ENCODE results near the gene BAIAP2.
"Not testable (repeated sequence)": the region's sequence is repeated elsewhere in the genome, so short reads cannot be mapped to it uniquely, and the experiment has no call there.

BAIAP2 gene

DNA sequence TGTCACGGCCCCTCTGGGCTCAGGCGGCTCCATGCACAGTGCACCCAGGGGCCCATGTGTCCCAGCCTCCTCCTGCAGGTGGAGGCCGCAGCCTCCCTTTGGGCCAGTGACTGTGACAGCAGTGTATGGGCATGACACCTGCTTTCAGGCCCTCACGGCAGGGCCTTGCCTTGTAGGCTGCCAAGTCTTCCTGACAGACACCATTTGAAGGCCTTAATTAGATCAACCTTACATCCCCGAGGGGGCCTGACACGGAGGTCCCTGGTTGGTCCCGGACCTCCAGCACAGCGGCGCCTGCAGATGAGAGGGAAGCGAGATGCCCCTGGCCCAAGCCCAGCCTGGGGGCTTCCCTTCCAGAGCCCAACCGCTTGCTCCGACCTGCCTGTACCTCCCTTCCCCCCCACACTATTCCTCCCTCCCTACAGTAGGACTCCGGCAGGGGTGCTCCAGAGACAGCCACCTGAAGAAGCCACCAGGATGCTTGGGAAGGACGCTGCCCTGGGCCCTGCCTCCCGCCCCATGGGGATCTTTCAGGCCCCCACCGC lies 31.9 kb downstream of the BAIAP2 start:
- no peak for DNase-seq (ENCODE audit: low read depth in 2 of 2)

DNA sequence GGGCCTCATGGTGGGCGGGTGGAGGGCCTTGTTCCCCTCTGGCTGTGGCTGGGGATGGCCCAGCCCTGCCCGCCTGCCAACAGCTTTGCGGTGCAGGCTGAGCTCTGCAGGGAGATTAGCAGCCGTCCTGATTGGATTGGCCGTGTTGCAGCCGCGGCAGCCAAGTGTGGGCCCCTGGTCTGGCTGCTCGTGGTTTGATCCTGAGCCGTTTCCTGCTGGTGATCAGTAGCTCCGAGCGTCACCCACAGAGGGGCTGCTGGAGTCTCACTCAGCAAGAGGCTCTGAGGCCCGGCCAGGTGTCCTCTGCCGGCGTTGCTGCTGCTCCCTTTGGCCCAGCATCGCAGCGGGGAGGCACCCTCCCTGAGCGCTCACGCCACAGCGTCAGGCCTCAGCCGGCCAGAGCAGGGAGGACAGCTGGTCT lies 32.5 kb downstream of the BAIAP2 start:
- DNase-seq (ENCODE audit: low read depth in 2 of 2) = no peak

DNA sequence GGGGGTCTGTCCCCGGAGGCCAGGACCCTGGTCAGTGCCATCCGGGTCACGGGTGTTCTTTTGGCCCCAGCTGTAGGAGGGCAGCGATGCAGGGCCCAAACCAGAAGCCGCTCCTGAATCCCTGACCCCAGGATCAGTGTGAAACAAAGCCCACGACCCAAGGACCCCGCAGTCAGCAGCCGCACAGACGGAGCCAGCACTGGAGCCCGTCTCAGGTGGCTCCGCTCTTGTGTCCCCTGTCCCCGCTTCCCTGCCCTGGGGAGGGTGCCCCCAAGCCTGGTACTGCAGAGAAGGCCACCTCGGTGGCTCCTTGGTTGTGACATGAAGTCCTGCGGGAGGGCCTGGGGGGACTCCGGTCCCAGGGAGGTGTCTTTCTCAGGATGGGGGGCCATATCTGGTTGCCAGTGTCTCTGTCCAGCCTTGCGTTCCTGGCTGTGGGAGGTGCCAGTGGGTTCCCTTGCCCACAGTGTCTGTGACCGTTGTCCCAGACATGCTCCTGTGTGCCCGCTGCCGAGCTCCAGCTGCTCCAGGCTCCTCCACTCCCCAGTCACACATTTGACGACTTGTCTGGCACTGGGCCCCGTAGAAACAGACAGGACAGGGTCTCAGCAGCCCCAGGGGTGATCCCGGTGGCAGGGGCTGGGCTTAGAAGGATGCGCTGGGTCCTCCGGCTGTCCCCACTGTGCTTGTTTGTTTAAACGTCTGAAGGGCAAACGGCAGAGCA lies 33.6 kb downstream of the BAIAP2 start:
- no peak for DNase-seq (ENCODE audit: low read depth in 2 of 2)

DNA sequence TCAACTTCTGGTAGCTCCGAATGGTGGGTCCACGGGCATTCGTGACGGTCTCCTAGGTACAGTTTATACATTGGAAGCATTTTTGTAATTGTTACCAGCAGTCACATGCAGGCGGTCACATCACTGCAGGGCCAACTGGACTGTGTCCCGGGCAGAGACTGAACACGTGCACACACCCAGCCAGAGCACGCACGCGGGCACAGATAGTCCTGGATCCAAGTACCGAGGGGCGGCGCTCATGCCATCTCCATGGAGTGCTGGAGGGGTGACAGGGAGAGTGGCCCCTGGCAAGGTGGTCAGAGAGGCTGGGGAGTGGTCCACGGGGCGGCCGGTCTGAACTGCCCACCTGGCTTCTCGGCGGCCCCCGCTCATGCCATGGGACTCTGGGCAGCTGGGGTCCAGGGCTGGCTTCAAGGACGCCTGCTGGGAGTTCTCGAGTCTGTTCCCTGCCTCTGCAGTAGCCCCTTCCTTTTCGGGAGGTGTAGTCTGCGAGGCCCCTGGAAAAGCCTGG lies 34.2 kb downstream of the BAIAP2 start:
- DNase-seq (ENCODE audit: low read depth in 2 of 2) = no peak

DNA sequence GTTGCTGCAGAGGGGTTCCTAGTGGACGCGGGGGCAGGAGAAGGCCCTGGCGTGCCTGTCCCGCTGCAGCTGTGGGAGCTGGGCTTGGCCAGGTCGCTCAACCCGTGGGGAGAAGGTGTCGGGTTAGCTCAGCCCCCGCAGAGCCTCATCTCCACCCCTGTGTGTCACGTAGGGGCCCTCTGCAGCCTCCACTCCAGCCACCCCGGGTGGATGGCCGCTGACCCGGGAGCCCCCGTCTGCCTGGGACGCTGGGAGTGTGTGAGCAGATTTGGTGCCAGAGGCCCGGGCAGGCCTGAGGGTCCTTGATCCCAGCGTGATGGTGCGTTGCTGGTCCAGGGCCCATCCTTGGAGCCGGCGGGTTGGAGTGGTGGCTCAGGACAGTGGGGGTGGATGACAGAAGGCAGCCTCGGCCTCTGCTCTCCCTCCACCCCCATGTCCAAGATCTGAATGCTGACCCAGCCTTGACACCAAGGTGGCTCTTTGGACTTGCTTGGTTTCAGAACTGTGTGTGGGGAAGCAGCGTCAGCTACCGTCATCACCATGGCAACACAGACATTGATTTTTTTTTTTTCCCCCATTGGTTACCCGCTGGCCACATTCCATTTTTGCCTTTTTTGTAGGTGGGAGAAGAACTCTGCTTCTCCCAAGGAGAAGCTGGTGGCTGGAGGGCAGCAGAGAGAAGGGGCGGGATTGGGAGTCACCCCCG lies 35.7 kb downstream of the BAIAP2 start:
- no peak for DNase-seq (ENCODE audit: low read depth in 2 of 2)

DNA sequence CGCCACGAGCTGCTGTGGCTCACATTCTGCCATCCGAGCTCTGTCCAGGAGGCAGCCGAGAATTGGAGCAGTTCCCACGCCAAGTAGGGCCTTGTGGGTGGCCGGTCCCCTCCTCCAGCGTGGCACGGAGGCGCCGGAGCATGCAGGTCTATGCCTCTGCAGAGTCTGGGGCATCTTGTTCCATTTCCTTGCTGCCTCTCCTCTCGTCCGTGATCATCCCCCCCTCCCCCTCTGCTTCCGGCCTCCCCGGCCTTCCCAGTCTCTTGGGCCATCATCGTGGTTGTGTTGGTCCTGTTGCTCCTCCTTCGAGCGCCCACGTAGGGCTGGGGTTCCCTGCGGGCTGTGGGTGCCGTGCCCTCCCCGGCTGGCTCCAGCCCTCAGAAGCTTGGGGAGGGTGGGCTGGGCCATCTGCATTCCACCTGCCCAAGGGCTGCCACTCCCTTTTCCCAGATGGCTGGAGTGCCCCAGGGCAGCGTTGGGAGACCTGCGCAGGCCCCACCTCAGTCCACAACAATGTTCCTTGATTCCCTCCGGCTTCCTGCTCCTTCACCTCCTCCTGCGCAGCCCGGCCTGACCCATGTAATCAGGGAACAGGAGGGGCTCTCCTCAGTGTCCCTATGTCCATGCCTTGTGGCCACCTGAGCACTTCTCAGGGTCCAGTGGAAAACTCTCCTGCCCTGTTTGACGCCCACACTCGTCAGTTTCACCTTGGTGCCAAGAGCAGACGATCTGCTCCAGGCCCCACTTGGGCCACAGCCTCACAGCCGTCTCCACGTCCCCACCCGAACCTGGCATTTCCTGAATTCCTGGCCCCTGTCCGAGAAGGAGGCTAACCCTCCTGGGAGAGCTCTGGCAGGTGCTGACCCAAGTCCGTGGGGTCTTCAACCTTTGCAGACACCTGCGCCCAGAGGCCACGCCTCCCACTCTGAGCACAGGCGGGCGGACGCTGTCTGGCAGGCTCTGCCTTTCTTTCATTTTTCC lies 37.1 kb downstream of the BAIAP2 start:
- DNase-seq (ENCODE audit: low read depth in 2 of 2) = no peak

DNA sequence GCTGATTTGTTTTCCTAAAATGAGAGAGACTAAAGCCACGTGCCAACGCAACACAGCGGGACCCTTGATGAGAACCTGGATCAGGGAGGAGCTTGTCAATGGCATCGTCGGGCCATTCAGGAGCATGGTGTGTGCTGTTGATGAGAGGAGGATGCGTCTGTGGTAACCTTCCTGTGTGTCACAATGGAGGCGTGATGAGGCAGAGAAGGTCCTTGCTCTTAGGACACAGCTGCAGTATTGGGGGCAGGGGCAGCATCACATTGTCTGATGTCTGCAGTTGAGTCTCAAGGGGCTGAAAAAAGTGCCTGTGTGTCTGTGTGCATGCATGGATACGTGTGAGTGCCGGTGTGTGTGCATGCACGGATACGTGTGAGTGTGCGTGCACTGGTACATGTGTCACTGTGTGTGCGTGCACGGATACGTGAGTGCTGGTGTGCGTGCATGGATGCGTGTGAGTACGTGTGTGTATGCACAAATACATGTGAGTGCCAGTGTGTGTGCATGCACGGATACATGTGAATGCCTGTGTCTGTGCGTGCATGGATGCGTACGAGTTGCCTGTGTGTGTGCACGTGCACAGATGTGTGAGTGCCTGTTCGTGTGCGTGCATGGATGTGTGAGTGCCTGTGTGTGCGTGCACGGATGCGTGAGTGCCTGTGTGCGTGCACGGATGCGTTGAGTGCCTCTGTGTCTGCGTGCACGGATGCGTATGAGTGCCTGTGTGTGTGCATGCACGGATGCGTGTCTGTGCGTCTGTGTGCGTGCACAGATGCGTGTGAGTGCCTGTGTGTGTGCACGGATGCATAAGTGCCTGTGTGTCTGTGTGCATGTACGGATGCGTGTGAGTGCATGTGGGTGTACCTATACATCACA lies 39.3 kb downstream of the BAIAP2 start:
- no peak for DNase-seq (ENCODE audit: low read depth in 2 of 2)

DNA sequence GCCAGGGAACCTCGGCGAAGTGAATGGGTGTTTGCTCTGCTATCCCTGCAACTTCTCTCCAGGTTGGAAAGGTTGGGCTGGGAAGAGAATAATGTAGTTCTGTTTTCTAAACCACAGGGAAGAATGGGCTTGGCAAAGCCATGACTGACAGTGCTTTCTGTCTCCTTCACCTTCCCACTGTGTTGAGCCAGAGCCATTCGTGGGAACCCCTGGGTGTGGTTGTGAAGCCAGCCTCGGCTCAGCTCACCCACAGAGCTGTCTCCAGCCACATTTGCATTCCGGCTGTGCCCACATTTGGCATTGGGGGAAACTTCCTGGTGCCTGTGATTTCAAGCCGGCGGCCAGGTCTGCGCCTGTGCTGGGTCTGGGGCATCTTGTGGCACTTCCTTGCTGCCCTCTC lies 39.9 kb downstream of the BAIAP2 start:
- DNase-seq (ENCODE audit: low read depth in 2 of 2) = no peak

DNA sequence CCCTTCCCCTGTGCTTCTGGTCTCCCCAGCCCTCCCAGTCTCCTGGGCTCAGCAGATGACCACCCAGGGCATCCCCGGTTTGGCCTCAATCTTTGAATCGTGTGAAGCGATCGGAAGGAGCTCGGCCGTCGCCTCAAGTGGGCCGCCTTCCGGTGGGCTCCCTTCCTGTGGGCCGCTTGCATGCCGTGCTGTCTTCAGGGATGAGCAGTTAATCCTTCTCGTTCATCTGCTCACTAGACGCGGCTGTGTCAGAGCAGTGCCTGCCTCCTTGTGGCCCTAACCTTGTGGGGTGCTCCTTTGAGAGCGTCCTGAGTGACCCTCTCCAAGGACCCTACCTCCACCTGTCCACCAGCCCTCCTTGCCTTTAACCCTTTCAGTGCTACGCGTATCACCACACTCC lies 40.4 kb downstream of the BAIAP2 start:
- DNase-seq (ENCODE audit: low read depth in 2 of 2) = no peak

DNA sequence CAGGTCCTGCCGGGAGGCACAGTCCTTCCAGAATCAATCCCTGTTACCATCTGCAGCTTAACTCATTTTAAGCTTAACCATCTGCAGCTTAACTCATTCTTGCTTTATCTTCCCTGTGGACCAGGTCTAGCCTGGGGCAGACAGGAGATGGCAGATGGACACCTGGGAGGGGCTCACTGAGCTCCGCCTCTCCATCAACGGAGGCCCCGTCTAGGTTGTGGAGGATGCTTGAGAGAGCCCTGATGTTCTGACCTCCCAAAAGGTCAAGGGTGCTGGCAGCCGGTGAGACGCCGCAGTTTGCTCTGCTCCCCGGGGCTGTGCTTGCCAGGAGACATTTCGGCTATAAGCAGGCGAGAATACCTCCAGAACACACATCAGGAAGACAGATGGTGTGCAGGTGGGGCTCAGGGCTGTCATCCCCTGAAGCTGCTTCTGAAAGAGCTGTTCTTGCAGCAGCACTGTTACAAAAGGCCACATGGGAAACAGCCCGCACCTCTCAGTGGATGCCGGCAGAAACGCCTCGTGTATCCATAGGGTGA lies 41.3 kb downstream of the BAIAP2 start:
- DNase-seq (ENCODE audit: low read depth in 2 of 2) = no peak

DNA sequence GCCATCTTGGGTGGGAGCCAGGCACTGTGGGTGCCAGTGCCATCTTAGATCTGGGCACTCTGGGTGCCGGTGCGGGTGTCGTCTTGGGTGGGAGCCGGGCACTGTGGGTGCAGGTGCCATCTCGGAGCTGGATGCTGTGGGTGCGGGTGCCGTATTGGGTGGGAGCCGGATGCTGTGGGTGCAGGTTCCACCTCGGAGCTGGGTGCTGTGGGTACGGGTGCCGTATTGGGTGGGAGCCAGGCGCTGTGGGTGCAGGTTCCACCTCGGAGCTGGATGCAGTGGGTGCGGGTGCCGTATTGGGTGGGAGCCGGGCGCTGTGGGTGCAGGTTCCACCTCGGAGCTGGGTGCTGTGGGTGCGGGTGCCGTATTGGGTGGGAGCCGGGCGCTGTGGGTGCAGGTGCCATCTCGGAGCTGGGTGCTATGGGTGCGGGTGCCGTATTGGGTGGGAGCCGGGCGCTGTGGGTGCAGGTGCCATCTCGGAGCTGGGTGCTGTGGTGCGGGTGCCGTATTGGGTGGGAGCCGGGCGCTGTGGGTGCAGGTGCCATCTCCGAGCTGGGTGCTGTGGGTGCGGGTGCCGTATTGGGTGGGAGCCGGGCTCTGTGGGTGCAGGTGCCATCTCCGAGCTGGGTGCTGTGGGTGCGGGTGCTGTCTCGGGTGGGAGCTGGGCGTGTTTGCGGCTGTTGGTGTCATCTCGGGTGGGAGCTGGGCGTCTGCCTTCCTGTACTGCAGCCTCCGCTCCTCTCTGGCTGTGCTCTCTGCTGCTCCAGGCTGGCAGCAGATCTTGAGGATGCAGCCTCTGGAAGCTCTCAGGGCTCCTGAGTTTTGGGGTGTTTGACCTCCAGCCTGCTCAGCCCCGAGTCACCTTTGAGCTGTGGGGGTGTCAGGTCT lies 43.3 kb downstream of the BAIAP2 start:
- not testable (repeated sequence) for DNase-seq (ENCODE audit: low read depth in 2 of 2)

DNA sequence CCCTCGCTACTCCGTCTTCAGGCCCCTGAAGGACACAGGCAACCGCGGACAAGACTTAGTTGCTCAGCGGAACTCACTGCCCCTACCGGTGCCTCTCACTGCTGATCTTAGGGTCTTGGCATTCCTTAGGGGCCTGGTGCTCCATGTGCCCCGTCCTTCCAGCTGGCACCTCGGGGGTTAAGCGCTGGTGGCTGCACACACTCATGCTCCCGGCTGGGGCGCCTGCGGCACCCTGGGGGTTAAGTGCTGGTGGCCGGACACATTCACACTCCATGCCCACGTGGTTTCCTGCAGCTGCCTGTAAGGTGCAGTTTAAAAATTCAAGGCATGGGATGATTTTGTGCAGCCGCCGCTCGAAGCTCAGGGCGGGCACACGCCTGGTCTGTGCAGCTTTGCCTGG lies 45.1 kb downstream of the BAIAP2 start:
- DNase-seq (ENCODE audit: low read depth in 2 of 2) = no peak

DNA sequence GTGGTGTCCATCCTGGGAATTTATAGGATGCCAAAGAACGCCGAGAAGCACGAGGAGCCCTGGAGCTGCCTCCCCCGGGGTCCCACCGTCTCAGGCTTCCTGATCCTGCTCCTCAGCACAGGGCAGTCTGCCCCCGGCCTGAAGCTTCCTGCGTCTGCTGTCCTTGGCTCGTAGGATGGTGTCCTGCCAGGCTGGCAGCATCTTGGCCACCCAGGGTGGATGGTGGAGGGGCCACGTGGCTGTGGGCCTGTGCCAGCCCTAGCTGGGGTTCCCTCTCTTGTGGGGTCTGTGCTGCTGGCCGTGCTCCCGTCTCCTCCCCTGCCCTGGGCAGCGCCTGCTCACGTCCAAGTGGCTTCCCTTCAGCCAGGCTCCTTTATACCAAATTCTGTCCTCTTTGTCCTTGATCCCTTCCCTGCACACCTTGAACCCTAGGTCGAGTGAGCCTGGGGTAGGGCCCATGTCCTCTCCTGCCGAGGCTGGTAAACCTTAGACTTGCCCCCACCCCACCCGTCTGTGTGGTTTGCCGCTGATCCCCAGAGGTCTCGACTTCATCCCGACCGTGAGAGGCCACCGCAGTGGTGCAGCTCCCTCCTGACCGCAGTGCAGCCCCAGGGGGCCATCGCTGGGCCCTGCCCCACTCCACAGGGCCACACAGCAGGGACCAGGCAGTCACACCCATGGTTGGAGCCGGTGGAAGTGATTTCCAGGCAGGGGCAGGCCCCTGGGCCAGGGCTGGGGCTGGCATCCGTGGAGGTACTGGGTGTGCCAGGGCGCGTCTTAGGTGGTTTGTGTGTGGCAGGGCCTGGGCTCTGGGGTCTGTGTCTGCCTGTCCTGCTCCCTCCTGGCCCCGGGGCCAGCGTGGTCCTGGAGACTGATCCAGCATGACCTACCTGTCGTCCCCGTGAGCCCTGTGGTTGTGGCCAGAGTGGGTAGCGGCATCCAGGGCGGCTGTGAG lies 46.5 kb downstream of the BAIAP2 start:
- DNase-seq (ENCODE audit: low read depth in 2 of 2) = no peak

DNA sequence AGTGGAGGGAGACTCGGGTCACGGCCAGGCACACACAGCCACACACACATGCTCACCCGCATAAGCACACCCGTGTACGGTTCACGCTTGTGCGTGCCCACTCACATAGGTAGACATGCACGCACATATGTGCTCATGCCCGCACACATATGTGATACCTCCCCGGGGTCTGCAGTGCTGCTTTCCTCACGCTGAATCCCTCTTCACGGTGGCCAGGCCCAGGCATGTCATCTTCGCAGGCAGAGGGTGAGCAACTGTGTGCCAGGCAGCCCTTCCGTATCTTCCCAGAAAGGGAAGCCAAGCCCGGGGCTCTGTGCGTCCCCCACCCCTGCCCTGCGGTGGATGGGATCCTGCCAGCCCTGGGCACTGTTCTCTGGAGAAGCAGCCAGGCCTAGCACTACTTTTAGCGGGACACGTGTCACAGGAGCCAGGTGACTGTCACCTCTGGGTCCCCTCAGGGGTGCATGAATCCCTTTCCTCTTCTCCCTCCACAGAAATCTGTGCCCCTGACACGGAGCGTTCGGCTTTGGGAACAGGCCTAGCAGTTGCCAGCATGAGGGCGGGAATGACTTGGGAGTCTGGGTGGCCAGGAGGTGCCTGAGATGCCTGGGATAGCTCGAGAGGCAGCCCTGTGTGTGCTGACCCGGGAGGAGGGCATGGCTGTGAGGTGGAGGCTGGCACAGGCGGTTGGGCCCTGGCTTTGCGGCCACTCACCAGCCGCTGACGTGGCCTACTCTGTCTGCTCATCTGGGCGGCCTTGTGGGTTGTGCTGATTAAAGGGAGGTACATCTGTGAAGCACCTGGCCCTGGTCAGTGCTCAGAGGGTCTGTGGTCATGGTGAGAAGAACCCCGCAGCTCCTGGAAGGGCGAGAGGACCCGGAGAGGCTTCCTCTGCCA lies 47.5 kb downstream of the BAIAP2 start:
- DNase-seq (ENCODE audit: low read depth in 2 of 2) = no peak

DNA sequence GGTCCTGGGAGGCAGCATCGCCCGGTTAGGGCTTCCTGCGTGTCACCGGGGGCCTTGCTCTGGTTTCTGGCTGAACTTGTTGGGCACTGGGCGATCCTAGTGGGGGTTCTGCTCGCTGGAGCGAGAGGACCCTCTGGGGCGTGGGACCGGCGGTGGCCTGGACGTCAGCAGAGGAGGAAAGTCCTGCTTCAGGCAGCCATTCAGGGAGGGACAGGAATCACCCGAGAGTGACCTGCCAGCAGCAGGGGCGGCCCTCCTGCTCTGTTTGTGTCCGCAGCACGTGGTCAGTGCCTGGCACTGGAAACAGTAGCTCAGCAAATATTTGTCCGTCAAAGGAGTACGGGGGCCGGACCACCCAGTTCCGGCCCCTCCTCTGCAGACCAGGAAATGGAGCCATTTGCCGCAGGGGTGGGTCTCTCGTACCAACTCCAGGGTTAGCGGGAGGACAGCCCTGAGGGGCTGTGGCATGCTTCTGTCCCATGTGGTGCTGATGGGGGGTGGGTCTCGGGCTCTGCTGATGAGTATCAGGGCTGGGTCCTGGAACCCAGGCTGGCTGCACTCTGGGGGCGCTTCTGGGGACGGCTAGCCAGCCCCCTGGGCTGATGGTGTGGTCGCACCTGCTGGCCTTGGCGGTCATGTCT lies 48.3 kb downstream of the BAIAP2 start:
- no peak for DNase-seq (ENCODE audit: low read depth in 2 of 2)

DNA sequence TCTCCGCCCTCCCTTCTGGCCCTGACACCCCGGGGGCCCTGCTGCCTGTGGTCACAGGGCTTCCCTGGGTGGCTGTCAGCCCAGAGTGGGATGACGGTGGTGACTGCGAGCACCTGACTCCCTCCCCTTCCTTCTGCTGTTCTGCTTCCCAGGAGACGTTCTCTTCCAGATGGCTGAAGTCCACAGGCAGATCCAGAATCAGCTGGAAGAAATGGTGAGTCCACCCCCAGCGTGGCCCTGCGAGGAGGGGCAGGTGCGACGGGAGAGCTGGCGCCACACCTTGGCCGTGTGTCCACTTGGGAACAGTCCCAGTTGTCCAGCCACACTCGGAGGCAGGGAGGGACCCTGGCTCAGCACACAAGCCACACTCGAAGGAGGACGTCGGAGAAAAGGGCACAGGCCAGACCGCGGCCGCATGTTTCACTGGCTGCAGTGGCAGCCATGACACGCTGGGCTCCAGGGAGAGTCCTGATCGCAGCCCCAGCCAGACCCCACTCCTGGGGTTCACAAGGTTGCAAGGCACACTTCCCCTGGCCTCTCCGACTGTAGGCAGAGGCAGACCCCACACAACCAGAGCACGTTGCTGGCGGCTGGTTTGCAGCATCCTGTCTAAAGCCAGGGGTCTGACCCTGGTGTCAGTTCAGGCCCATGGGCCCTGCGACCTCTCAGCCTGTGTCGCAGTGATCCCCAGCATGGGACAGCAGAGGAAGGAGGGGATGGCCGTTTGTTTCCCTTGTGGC lies 49.9 kb downstream of the BAIAP2 start:
- DNase-seq (ENCODE audit: low read depth in 2 of 2) = no peak

Data from stimulated activated CD8-positive, alpha-beta memory T cell treated with anti-CD3 and anti-CD28 coated beads, Interleukin-7, amount 100 ng/mL, for 4 hours (primary cell).